GM23248 (cell line): ENCODE measurements around the gene CDCA8. TPM values are rescaled to one million over a fixed set of nuclear protein-coding genes. Genes with fewer than 3 reads are reported as not detected.
A peak's percentile ranks its signal among the peaks of the same experiment; 100 is the strongest.

Experiments used
- DNase-seq: peaks from one replicate; pipeline ENCODE4 v3.0.0-alpha.2; 2015
- H2AFZ ChIP-seq: fragments of 200-600 bp; sonication (generic); 2 replicates; pipeline ENCODE4 v1.6.1; 2016; ENCODE audit warnings: antibody characterized with exemption
- H3F3A ChIP-seq: fragments of 200-600 bp; sonication (generic); 2 replicates; pipeline ENCODE4 v1.6.1; 2016; ENCODE audit warnings: mild to moderate bottlenecking, antibody characterized with exemption, mixed run types; ENCODE audit not compliant: insufficient read depth
- H3K27ac ChIP-seq: fragments of 200-600 bp; sonication (generic); 2 replicates; pipeline ENCODE4 v1.5.1; 2016; ENCODE audit warnings: mild to moderate bottlenecking
- H3K27me3 ChIP-seq: fragments of 200-600 bp; sonication (generic); replicated peaks from 2 replicates; pipeline ENCODE4 v1.6.1; 2016; ENCODE audit warnings: mild to moderate bottlenecking; ENCODE audit not compliant: insufficient read depth
- H3K36me3 ChIP-seq: fragments of 200-600 bp; sonication (generic); 2 replicates; pipeline ENCODE4 v1.6.1; 2016; ENCODE audit warnings: low read depth, mild to moderate bottlenecking
- H3K4me1 ChIP-seq: fragments of 200-600 bp; sonication (generic); 2 replicates; pipeline ENCODE4 v1.6.1; 2016; ENCODE audit warnings: mild to moderate bottlenecking; ENCODE audit not compliant: insufficient read depth
- H3K4me2 ChIP-seq: fragments of 200-600 bp; sonication (generic); one replicate; pipeline ENCODE4 v1.6.1; 2016; ENCODE audit warnings: mild to moderate bottlenecking; ENCODE audit not compliant: unreplicated experiment
- H3K4me3 ChIP-seq: fragments of 200-600 bp; sonication (generic); 2 replicates; pipeline ENCODE4 v1.5.1; 2016; ENCODE audit warnings: mild to moderate bottlenecking
- H3K79me2 ChIP-seq: fragments of 200-600 bp; sonication (generic); 2 replicates; pipeline ENCODE4 v1.6.1; 2016; ENCODE audit warnings: mild to moderate bottlenecking; ENCODE audit not compliant: insufficient read depth
- H3K9ac ChIP-seq: fragments of 200-600 bp; sonication (generic); 2 replicates; pipeline ENCODE4 v1.6.1; 2016; ENCODE audit warnings: mild to moderate bottlenecking
- H3K9me2 ChIP-seq: fragments of 200-600 bp; sonication (generic); 2 replicates; pipeline ENCODE4 v1.6.1; 2016; ENCODE audit warnings: mixed run types, mild to moderate bottlenecking, moderate library complexity; ENCODE audit not compliant: insufficient read depth
- H3K9me3 ChIP-seq: fragments of 200-600 bp; sonication (generic); one replicate; pipeline ENCODE4 v1.6.1; 2017; ENCODE audit warnings: low read depth
- H4K20me1 ChIP-seq: fragments of 200-600 bp; sonication (generic); 2 replicates; pipeline ENCODE4 v1.6.0; 2016; ENCODE audit not compliant: insufficient read depth
- EZH2 ChIP-seq: fragments of 200-600 bp; sonication (generic); IDR thresholded peaks from 2 replicates; pipeline ENCODE4 v1.6.1; 2018; ENCODE audit warnings: antibody characterized with exemption, mild to moderate bottlenecking; ENCODE audit not compliant: insufficient read depth, poor library complexity, severe bottlenecking
- EZH2phosphoT487 ChIP-seq: fragments of 200-600 bp; sonication (generic); IDR thresholded peaks from 2 replicates; pipeline ENCODE4 v1.6.1; 2018; ENCODE audit warnings: antibody characterized with exemption, moderate library complexity, mild to moderate bottlenecking, low read depth; ENCODE audit not compliant: insufficient read depth
- WGBS, 2 experiments: methylation state at CpG; one replicate each; pipeline ENCODE4 v1.1.6; 2015 to 2017; ENCODE audit warnings: low lambda C conversion rate in 2 of 2, low coverage in 1 of 2; ENCODE audit errors: missing lambda C conversion rate in 2 of 2; 5-methylcytosine and 5-hydroxymethylcytosine counted together
- in situ Hi-C: fragments of 300-500 bp; cut with MboI; formaldehyde crosslinking; loops from 2 replicates; pipeline ENCODE4 v1.15.0; 2020
- polyA plus RNA-seq: library from polyadenylated mRNA; unstranded; fragments of >200 nt; fragmentation: Nextera tagmentation; extraction: Ambion mirVana; gene quantifications from 2 replicates; pipeline ENCODE4 v1.2.1, GENCODE V29; 2016
- total RNA-seq: library from RNA; depleted of rRNA; stranded (reverse); fragments of >200 nt; shearing (Covaris generic); gene quantifications from 2 replicates; pipeline ENCODE4 v1.2.3, GENCODE V29; 2014

Gene CDCA8
- total and polyA plus RNA-seq, 2 experiments from 2014 or later, result 4.4 to 15.4 TPM

- H3K4me2 ChIP-seq, result no peak overlapping the region
- H3K4me3 ChIP-seq, result no peak overlapping the region
- no peak for DNase-seq
- H4K20me1 ChIP-seq, result no peaks in the 10 kb centered on the region
- no peak overlapping the region for H3K27ac ChIP-seq
- H3K27me3 ChIP-seq, result peaks cover 2% of the 10 kb centered on the region; the same call in 1 of the 2 replicates
- no peaks in the 10 kb centered on the region for H3K9me2 ChIP-seq
- no peaks in the 10 kb centered on the region for H3F3A ChIP-seq
- no peaks in the 10 kb centered on the region for H3K36me3 ChIP-seq
- in situ Hi-C loops, result no loop called here
- 49 to 57% methylated on average over 11 of the region's 11 CpGs for WGBS, 2 experiments
- no peaks in the 10 kb centered on the region for H3K79me2 ChIP-seq
- no peak overlapping the region for H3K9ac ChIP-seq
- H3K4me1 ChIP-seq, result no peaks in the 10 kb centered on the region
- H3K9me3 ChIP-seq, result no peaks in the 10 kb centered on the region
- TF ChIP-seq EZH2, result no peak
- H2AFZ ChIP-seq, result no peak overlapping the region
Observed at GRCh38 chr1:37662031-37662755, 30.1 kb upstream of the CDCA8 start.

- in situ Hi-C loops, result no loop called here
- no peaks in the 10 kb centered on the region for H3K9me3 ChIP-seq
Observed at GRCh38 chr1:37663426-37664000, 28.8 kb upstream of the CDCA8 start.

GRCh38 chr1:37666241-37666867 lies 26.0 kb upstream of the CDCA8 start:
- H3K4me1 ChIP-seq, result no peaks in the 10 kb centered on the region
- no peak for TF ChIP-seq EZH2phosphoT487
- H3K4me3 ChIP-seq, result no peak overlapping the region
- H2AFZ ChIP-seq, result no peak overlapping the region
- no peaks in the 10 kb centered on the region for H4K20me1 ChIP-seq
- H3K27ac ChIP-seq, result no peak overlapping the region
- H3K79me2 ChIP-seq, result no peaks in the 10 kb centered on the region
- no peak for DNase-seq
- in situ Hi-C loops, result loop anchor here (5.0 kb wide), 1 partner anchor 59 kb away; no protein-coding TSS in a partner anchor
- no peak overlapping the region for H3K9ac ChIP-seq
- H3K36me3 ChIP-seq, result no peaks in the 10 kb centered on the region
- WGBS, 2 experiments, result 37 to 38% methylated on average over 11 of the region's 11 CpGs
- no peaks in the 10 kb centered on the region for H3F3A ChIP-seq
- peaks cover 13% of the 10 kb centered on the region; the same call in 1 of the 2 replicates for H3K27me3 ChIP-seq
- H3K4me2 ChIP-seq, result no peak overlapping the region
- H3K9me3 ChIP-seq, result no peaks in the 10 kb centered on the region
- H3K9me2 ChIP-seq, result no peaks in the 10 kb centered on the region

More at GRCh38 chr1:37663426-37664000, 28.8 kb upstream of the CDCA8 start:
- H2AFZ ChIP-seq, result no peak overlapping the region
- no peak for TF ChIP-seq EZH2phosphoT487
- TF ChIP-seq EZH2, result no peak
- no peaks in the 10 kb centered on the region for H3K79me2 ChIP-seq
- H3K4me1 ChIP-seq, result no peaks in the 10 kb centered on the region
- no peaks in the 10 kb centered on the region for H3K36me3 ChIP-seq
- H3K9me2 ChIP-seq, result no peaks in the 10 kb centered on the region
- 80 to 81% methylated on average over 14 of the region's 14 CpGs for WGBS, 2 experiments
- H3K4me2 ChIP-seq, result no peak overlapping the region
- no peak for DNase-seq
- H3K4me3 ChIP-seq, result no peak overlapping the region
- no peaks in the 10 kb centered on the region for H4K20me1 ChIP-seq
- H3K27ac ChIP-seq, result no peak overlapping the region
- H3F3A ChIP-seq, result no peaks in the 10 kb centered on the region
- H3K27me3 ChIP-seq, result peaks cover 13% of the 10 kb centered on the region; the same call in 1 of the 2 replicates
- no peak overlapping the region for H3K9ac ChIP-seq

- H3K79me2 ChIP-seq, result no peaks in the 10 kb centered on the region
- DNase-seq, result peak; percentile 38
- 14 to 15% methylated on average over 17 of the region's 17 CpGs for WGBS, 2 experiments
- H3K4me2 ChIP-seq, result no peak overlapping the region
- no peaks in the 10 kb centered on the region for H4K20me1 ChIP-seq
- H3K27ac ChIP-seq, result no peak overlapping the region
- TF ChIP-seq EZH2 (no peak), EZH2phosphoT487 (no peak)
- H3K4me3 ChIP-seq, result no peak overlapping the region
- no peaks in the 10 kb centered on the region for H3K4me1 ChIP-seq
- no peak overlapping the region for H3K9ac ChIP-seq
- in situ Hi-C loops, result loop anchor here (5.0 kb wide), 1 partner anchor 60 kb away; no protein-coding TSS in a partner anchor
- no peak overlapping the region for H2AFZ ChIP-seq
- no peaks in the 10 kb centered on the region for H3K9me2 ChIP-seq
- H3K36me3 ChIP-seq, result no peaks in the 10 kb centered on the region
- no peaks in the 10 kb centered on the region for H3K9me3 ChIP-seq
- H3K27me3 ChIP-seq, result peaks cover 19% of the 10 kb centered on the region
- H3F3A ChIP-seq, result no peaks in the 10 kb centered on the region
Observed at GRCh38 chr1:37667023-37667671, 25.2 kb upstream of the CDCA8 start.
